GM12878 (cell line): Measurements from ENCODE around the gene NAP1L1. TPM values are rescaled to one million over a fixed set of nuclear protein-coding genes. Genes with fewer than 3 reads are reported as not detected.

Source experiments
- GABPA ChIP-seq: IDR thresholded peaks from 2 replicates; pipeline ENCODE4 v1.6.1; 2014; ENCODE audit warnings: antibody characterized with exemption, low read depth, mild to moderate bottlenecking, inconsistent platforms
- HCFC1 ChIP-seq: fragments of 150-350 bp; IDR thresholded peaks from 2 replicates; pipeline ENCODE4 v1.6.1; 2014; ENCODE audit warnings: low read length
- NRF1 ChIP-seq: conservative IDR thresholded peaks from 2 replicates; pipeline ENCODE4 v1.6.1; 2011; ENCODE audit warnings: mild to moderate bottlenecking, low read depth, low read length, improper control_type of control experiment
- RUNX3 ChIP-seq: IDR thresholded peaks from 2 replicates; pipeline ENCODE4 v1.6.1; 2012; ENCODE audit warnings: low read length, inconsistent platforms
- SMAD1 ChIP-seq: fragments of 450-650 bp; IDR thresholded peaks from 2 replicates; pipeline ENCODE4 v1.6.1; 2018; ENCODE audit warnings: mild to moderate bottlenecking, low read depth; ENCODE audit not compliant: partially characterized antibody
- TCF12 ChIP-seq: IDR thresholded peaks from 2 replicates; pipeline ENCODE4 v1.6.1; 2011; ENCODE audit warnings: low read depth, mild to moderate bottlenecking, low read length
- ZNF217 ChIP-seq: fragments of 450-650 bp; IDR thresholded peaks from 2 replicates; pipeline ENCODE4 v1.6.1; 2017; ENCODE audit warnings: antibody characterized with exemption, mild to moderate bottlenecking
- polyA plus RNA-seq, 11 experiments: library from polyadenylated mRNA; depleted of rRNA in 4 of 11; unstranded in 6 of 11; stranded (reverse) in 5 of 11; fragments of >200 nt; fragmentation: Nextera tagmentation in 4 of 11; fragmentation: Illumina TruSeq in 1 of 11; extraction: Ambion mirVana in 4 of 11; extraction: Trizol in 1 of 11; gene quantifications; 1 replicate in 1 of 11; 2 replicates in 10 of 11; pipeline versions ENCODE4 v1.2.1 to v1.2.3, GENCODE V29; 2011 to 2016; ENCODE audit warnings: inconsistent platforms in 2 of 11, missing spikeins in 2 of 11, low read depth in 1 of 11
- total RNA-seq, 4 experiments: library from RNA; depleted of rRNA in 3 of 4; stranded (reverse); fragments of >200 nt in 3 of 4; fragmentation: Illumina TruSeq in 1 of 4; extraction: Trizol in 1 of 4; gene quantifications; 2 replicates each; pipeline versions ENCODE4 v1.2.1 to v1.2.3, GENCODE V29; 2013 to 2021
- TF ChIP-seq, protein P1 (sequence below): fragments of 450-650 bp; IDR thresholded peaks from 2 replicates; pipeline ENCODE4 v1.6.1; 2017; ENCODE audit warnings: antibody characterized with exemption, mild to moderate bottlenecking, moderate library complexity
- TF ChIP-seq, protein P2 (sequence below): fragments of 450-650 bp; IDR thresholded peaks from 2 replicates; pipeline ENCODE4 v1.6.1; 2018; ENCODE audit warnings: mild to moderate bottlenecking, low read depth, moderate library complexity; ENCODE audit not compliant: partially characterized antibody
- TF ChIP-seq, protein P3 (sequence below): fragments of 450-650 bp; formaldehyde crosslinking; IDR thresholded peaks from 2 replicates; pipeline ENCODE4 v1.4.0; 2020; ENCODE audit warnings: mild to moderate bottlenecking, moderate library complexity
- TF ChIP-seq, protein P4 (sequence below): IDR thresholded peaks from 2 replicates; pipeline ENCODE4 v1.6.1; 2011; ENCODE audit warnings: borderline replicate concordance, low read depth, mild to moderate bottlenecking, moderate library complexity, mixed read lengths, low read length; ENCODE audit not compliant: insufficient read depth; ENCODE audit errors: extremely low read length
- TF ChIP-seq, protein P5 (sequence below): fragments of 450-650 bp; IDR thresholded peaks from 2 replicates; pipeline ENCODE4 v1.6.1; 2016; ENCODE audit warnings: mild to moderate bottlenecking

Gene NAP1L1
- total and polyA plus RNA-seq, 10 of the 15 experiments (the other 5 are each of a cell fraction or from before 2014, with no cell fraction given), result 256 to 1,036 (median 536) TPM

DNA sequence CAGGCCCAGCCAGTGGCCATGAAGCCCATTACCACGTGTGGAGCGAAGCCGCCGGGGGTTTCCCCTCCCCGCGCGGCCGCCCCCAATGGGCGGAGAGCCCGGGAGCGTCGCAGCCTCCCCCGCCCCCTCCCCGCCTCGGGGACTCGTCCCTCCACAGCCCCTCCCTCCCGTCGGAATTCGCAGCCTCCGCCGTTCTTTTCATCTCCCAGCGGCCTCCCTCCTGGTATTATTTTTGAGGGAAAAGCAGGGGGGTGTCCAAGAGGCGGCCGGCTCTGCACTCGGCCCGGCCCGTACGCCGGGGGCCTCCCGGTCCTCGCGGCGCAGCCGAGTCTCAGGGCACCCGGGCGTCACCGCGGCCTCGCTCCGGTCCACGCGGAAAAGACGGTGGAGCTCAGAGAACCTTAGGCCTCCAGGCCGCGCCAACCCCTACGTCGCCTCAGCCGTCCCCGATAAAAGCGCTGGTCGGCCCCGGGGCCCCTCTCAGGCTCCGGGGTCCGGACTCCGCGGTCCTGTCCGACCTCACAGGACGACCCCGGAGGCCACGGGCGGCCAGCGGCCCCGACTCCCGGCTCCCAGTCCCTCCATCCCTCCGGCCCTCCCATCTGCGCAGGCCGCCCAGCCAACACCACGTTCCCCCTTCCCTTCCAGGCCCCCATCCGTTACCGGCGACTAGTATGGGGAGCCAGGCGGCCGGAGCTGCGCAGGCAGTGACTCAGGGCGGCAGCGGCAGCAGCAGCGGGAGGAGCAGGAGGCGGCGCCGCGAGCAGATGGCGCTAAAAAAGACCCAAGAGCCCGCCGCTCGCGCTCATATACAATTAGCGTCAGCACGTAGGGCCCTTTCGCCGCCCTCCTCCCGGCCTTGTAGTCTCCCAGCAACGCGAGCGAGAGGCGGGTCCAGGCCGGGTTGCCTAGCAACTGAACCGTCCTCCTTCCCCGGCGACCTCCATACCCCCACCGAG is at the start of gene NAP1L1 (continued):
- TF ChIP-seq, protein P1, sequence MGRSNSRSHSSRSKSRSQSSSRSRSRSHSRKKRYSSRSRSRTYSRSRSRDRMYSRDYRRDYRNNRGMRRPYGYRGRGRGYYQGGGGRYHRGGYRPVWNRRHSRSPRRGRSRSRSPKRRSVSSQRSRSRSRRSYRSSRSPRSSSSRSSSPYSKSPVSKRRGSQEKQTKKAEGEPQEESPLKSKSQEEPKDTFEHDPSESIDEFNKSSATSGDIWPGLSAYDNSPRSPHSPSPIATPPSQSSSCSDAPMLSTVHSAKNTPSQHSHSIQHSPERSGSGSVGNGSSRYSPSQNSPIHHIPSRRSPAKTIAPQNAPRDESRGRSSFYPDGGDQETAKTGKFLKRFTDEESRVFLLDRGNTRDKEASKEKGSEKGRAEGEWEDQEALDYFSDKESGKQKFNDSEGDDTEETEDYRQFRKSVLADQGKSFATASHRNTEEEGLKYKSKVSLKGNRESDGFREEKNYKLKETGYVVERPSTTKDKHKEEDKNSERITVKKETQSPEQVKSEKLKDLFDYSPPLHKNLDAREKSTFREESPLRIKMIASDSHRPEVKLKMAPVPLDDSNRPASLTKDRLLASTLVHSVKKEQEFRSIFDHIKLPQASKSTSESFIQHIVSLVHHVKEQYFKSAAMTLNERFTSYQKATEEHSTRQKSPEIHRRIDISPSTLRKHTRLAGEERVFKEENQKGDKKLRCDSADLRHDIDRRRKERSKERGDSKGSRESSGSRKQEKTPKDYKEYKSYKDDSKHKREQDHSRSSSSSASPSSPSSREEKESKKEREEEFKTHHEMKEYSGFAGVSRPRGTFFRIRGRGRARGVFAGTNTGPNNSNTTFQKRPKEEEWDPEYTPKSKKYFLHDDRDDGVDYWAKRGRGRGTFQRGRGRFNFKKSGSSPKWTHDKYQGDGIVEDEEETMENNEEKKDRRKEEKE, result no peak
- TF ChIP-seq, protein P2, sequence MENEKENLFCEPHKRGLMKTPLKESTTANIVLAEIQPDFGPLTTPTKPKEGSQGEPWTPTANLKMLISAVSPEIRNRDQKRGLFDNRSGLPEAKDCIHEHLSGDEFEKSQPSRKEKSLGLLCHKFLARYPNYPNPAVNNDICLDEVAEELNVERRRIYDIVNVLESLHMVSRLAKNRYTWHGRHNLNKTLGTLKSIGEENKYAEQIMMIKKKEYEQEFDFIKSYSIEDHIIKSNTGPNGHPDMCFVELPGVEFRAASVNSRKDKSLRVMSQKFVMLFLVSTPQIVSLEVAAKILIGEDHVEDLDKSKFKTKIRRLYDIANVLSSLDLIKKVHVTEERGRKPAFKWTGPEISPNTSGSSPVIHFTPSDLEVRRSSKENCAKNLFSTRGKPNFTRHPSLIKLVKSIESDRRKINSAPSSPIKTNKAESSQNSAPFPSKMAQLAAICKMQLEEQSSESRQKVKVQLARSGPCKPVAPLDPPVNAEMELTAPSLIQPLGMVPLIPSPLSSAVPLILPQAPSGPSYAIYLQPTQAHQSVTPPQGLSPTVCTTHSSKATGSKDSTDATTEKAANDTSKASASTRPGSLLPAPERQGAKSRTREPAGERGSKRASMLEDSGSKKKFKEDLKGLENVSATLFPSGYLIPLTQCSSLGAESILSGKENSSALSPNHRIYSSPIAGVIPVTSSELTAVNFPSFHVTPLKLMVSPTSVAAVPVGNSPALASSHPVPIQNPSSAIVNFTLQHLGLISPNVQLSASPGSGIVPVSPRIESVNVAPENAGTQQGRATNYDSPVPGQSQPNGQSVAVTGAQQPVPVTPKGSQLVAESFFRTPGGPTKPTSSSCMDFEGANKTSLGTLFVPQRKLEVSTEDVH, result no peak
- TF ChIP-seq, protein P3, sequence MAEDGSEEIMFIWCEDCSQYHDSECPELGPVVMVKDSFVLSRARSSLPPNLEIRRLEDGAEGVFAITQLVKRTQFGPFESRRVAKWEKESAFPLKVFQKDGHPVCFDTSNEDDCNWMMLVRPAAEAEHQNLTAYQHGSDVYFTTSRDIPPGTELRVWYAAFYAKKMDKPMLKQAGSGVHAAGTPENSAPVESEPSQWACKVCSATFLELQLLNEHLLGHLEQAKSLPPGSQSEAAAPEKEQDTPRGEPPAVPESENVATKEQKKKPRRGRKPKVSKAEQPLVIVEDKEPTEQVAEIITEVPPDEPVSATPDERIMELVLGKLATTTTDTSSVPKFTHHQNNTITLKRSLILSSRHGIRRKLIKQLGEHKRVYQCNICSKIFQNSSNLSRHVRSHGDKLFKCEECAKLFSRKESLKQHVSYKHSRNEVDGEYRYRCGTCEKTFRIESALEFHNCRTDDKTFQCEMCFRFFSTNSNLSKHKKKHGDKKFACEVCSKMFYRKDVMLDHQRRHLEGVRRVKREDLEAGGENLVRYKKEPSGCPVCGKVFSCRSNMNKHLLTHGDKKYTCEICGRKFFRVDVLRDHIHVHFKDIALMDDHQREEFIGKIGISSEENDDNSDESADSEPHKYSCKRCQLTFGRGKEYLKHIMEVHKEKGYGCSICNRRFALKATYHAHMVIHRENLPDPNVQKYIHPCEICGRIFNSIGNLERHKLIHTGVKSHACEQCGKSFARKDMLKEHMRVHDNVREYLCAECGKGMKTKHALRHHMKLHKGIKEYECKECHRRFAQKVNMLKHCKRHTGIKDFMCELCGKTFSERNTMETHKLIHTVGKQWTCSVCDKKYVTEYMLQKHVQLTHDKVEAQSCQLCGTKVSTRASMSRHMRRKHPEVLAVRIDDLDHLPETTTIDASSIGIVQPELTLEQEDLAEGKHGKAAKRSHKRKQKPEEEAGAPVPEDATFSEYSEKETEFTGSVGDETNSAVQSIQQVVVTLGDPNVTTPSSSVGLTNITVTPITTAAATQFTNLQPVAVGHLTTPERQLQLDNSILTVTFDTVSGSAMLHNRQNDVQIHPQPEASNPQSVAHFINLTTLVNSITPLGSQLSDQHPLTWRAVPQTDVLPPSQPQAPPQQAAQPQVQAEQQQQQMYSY (CRISPR knock-in tag), result no peak
- TF ChIP-seq GABPA (no peak), NRF1 (peak; percentile 41), ZNF217 (no peak), SMAD1 (peak; percentile 48), TCF12 (peak; percentile 64; the same call in 1 of the 2 replicates), RUNX3 (no peak; the same call in 1 of the 2 replicates), HCFC1 (peak; percentile 11; the same call in 1 of the 2 replicates)
- TF ChIP-seq, protein P4, sequence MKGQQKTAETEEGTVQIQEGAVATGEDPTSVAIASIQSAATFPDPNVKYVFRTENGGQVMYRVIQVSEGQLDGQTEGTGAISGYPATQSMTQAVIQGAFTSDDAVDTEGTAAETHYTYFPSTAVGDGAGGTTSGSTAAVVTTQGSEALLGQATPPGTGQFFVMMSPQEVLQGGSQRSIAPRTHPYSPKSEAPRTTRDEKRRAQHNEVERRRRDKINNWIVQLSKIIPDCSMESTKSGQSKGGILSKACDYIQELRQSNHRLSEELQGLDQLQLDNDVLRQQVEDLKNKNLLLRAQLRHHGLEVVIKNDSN, result no peak
- TF ChIP-seq, protein P5, sequence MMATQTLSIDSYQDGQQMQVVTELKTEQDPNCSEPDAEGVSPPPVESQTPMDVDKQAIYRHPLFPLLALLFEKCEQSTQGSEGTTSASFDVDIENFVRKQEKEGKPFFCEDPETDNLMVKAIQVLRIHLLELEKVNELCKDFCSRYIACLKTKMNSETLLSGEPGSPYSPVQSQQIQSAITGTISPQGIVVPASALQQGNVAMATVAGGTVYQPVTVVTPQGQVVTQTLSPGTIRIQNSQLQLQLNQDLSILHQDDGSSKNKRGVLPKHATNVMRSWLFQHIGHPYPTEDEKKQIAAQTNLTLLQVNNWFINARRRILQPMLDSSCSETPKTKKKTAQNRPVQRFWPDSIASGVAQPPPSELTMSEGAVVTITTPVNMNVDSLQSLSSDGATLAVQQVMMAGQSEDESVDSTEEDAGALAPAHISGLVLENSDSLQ, result no peak; the same call in 1 of the 2 replicates
